ENCODE results near the gene UTS2R. TPM values are rescaled to one million over a fixed set of nuclear protein-coding genes. Genes with fewer than 3 reads are reported as not detected.

Gene UTS2R
- polyA plus RNA-seq (2013) = not detected

- Histone ChIP-seq H3K4me1 (ENCODE audit: control extremely low read depth in 1 of 4, control insufficient read depth in 4 of 4, insufficient read depth in 4 of 4, low read length in 3 of 4) (peaks cover 0 to 33% (median 25%) of the 10 kb centered on the region in 4 experiments), H3K4me3 (ENCODE audit: control insufficient read depth in 1 of 7, extremely low read depth in 1 of 7, insufficient read depth in 4 of 7, low read depth in 2 of 7, low read length in 6 of 7) (peak within 1 kb of the TSS in 5 of 7 experiments; percentile 6 to 64 (median 43)), H3K27ac (ENCODE audit: insufficient read depth in 1 of 2, low read depth in 1 of 2, low read length in 2 of 2, poor library complexity in 1 of 2, severe bottlenecking in 2 of 2) (no peak within 1 kb of the TSS), H3K27me3 (replicated peaks in 2 of 5; ENCODE audit: control insufficient read depth in 4 of 5, insufficient read depth in 5 of 5, low read length in 4 of 5) (peaks cover 10 to 86% (median 38%) of the 10 kb centered on the region in 5 experiments), H3K36me3 (ENCODE audit: control insufficient read depth in 4 of 4, insufficient read depth in 4 of 4, low read length in 3 of 4) (no peaks in the 10 kb centered on the region), H3K9me3 (ENCODE audit: control extremely low read depth in 1 of 5, control insufficient read depth in 4 of 5, insufficient read depth in 2 of 5, low read depth in 1 of 5, low read length in 4 of 5) (no peaks in the 10 kb centered on the region)
- 4% methylated on average over 92 of the region's 109 CpGs for WGBS (ENCODE audit: insufficient coverage)
- ChIA-PET CTCF (interaction anchor here (1.2 to 1.8 kb wide), 3 partner anchors 42 to 135 kb away, joined by 3 to 5 read pairs (median 4); no protein-coding TSS in a partner anchor), POLR2A (interaction anchor here (1.0 to 1.4 kb wide), 2 partner anchors 9 to 28 kb away, joined by 4 read pairs; no protein-coding TSS in a partner anchor)
- peak in 1 of 3 donors; percentile 13 for DNase-seq
Measured at GRCh38 chr17:82371333-82372248, at the start of gene UTS2R. Gene UTS2R, plus strand, starts transcription at chr17:82371765. Its CDS starts 2,560 bp downstream, at chr17:82374325.

- Histone ChIP-seq H3K27ac (ENCODE audit: insufficient read depth in 1 of 2, low read depth in 1 of 2, low read length in 2 of 2, poor library complexity in 1 of 2, severe bottlenecking in 2 of 2) (no peak overlapping the region), H3K9me3 (ENCODE audit: control extremely low read depth in 1 of 5, control insufficient read depth in 4 of 5, insufficient read depth in 2 of 5, low read depth in 1 of 5, low read length in 4 of 5) (peaks cover 0 to 3% (median 0%) of the 10 kb centered on the region in 5 experiments), H3K27me3 (replicated peaks in 2 of 5; ENCODE audit: control insufficient read depth in 4 of 5, insufficient read depth in 5 of 5, low read length in 4 of 5) (no peaks in the 10 kb centered on the region), H3K4me3 (ENCODE audit: control insufficient read depth in 1 of 7, extremely low read depth in 1 of 7, insufficient read depth in 4 of 7, low read depth in 2 of 7, low read length in 6 of 7) (no peak overlapping the region), H3K36me3 (ENCODE audit: control insufficient read depth in 4 of 4, insufficient read depth in 4 of 4, low read length in 3 of 4) (no peaks in the 10 kb centered on the region), H3K4me1 (ENCODE audit: control extremely low read depth in 1 of 4, control insufficient read depth in 4 of 4, insufficient read depth in 4 of 4, low read length in 3 of 4) (peaks cover 0 to 19% (median 10%) of the 10 kb centered on the region in 4 experiments)
- 78% methylated on average over 11 of the region's 21 CpGs for WGBS (ENCODE audit: insufficient coverage)
- DNase-seq = no peak
- POLR2A ChIA-PET = interaction anchor here (1.4 kb wide), 1 partner anchor 21 kb away, joined by 5 read pairs; no protein-coding TSS in a partner anchor
- CTCF ChIA-PET = interaction anchor here (0.8 to 8.2 kb wide), 7 partner anchors 9 to 86 kb away, joined by 3 to 136 read pairs (median 8); no protein-coding TSS in a partner anchor
Measured at GRCh38 chr17:82321947-82322466, 49.6 kb upstream of the UTS2R start.

GRCh38 chr17:82322526-82323453 lies 48.8 kb upstream of the UTS2R start:
- Histone ChIP-seq H3K4me1 (ENCODE audit: control extremely low read depth in 1 of 4, control insufficient read depth in 4 of 4, insufficient read depth in 4 of 4, low read length in 3 of 4) (peaks cover 0 to 11% (median 7%) of the 10 kb centered on the region in 4 experiments), H3K4me3 (ENCODE audit: control insufficient read depth in 1 of 7, extremely low read depth in 1 of 7, insufficient read depth in 4 of 7, low read depth in 2 of 7, low read length in 6 of 7) (no peak overlapping the region), H3K36me3 (ENCODE audit: control insufficient read depth in 4 of 4, insufficient read depth in 4 of 4, low read length in 3 of 4) (no peaks in the 10 kb centered on the region), H3K9me3 (ENCODE audit: control extremely low read depth in 1 of 5, control insufficient read depth in 4 of 5, insufficient read depth in 2 of 5, low read depth in 1 of 5, low read length in 4 of 5) (peaks cover 0 to 3% (median 0%) of the 10 kb centered on the region in 5 experiments), H3K27ac (ENCODE audit: insufficient read depth in 1 of 2, low read depth in 1 of 2, low read length in 2 of 2, poor library complexity in 1 of 2, severe bottlenecking in 2 of 2) (no peak overlapping the region), H3K27me3 (replicated peaks in 2 of 5; ENCODE audit: control insufficient read depth in 4 of 5, insufficient read depth in 5 of 5, low read length in 4 of 5) (no peaks in the 10 kb centered on the region)
- no peak for DNase-seq
- CTCF ChIA-PET = interaction anchor here (0.8 to 8.2 kb wide), 6 partner anchors 8 to 81 kb away, joined by 3 to 136 read pairs (median 6); no protein-coding TSS in a partner anchor
- POLR2A ChIA-PET = no interaction called here
- 94% methylated on average over 24 of the region's 28 CpGs for WGBS (ENCODE audit: insufficient coverage)

- Histone ChIP-seq H3K9me3 (ENCODE audit: control extremely low read depth in 1 of 5, control insufficient read depth in 4 of 5, insufficient read depth in 2 of 5, low read depth in 1 of 5, low read length in 4 of 5) (no peaks in the 10 kb centered on the region), H3K27ac (ENCODE audit: insufficient read depth in 1 of 2, low read depth in 1 of 2, low read length in 2 of 2, poor library complexity in 1 of 2, severe bottlenecking in 2 of 2) (no peak overlapping the region), H3K4me3 (ENCODE audit: control insufficient read depth in 1 of 7, extremely low read depth in 1 of 7, insufficient read depth in 4 of 7, low read depth in 2 of 7, low read length in 6 of 7) (no peak overlapping the region), H3K27me3 (replicated peaks in 2 of 5; ENCODE audit: control insufficient read depth in 4 of 5, insufficient read depth in 5 of 5, low read length in 4 of 5) (no peaks in the 10 kb centered on the region), H3K4me1 (ENCODE audit: control extremely low read depth in 1 of 4, control insufficient read depth in 4 of 4, insufficient read depth in 4 of 4, low read length in 3 of 4) (peaks cover 0 to 11% (median 7%) of the 10 kb centered on the region in 4 experiments), H3K36me3 (ENCODE audit: control insufficient read depth in 4 of 4, insufficient read depth in 4 of 4, low read length in 3 of 4) (no peaks in the 10 kb centered on the region)
- peak in 1 of 3 donors; percentile 45 for DNase-seq
- ChIA-PET POLR2A (no interaction called here), CTCF (interaction anchor here (1.4 to 8.2 kb wide), 4 partner anchors 12 to 82 kb away, joined by 3 to 136 read pairs (median 6); no protein-coding TSS in a partner anchor)
- WGBS (ENCODE audit: insufficient coverage) = 73% methylated on average over 18 of the region's 21 CpGs
Measured at GRCh38 chr17:82323514-82324234, 47.9 kb upstream of the UTS2R start.

- Histone ChIP-seq H3K27me3 (replicated peaks in 2 of 5; ENCODE audit: control insufficient read depth in 4 of 5, insufficient read depth in 5 of 5, low read length in 4 of 5) (no peaks in the 10 kb centered on the region), H3K4me1 (ENCODE audit: control extremely low read depth in 1 of 4, control insufficient read depth in 4 of 4, insufficient read depth in 4 of 4, low read length in 3 of 4) (peaks cover 0 to 11% (median 7%) of the 10 kb centered on the region in 4 experiments), H3K36me3 (ENCODE audit: control insufficient read depth in 4 of 4, insufficient read depth in 4 of 4, low read length in 3 of 4) (no peaks in the 10 kb centered on the region), H3K27ac (ENCODE audit: insufficient read depth in 1 of 2, low read depth in 1 of 2, low read length in 2 of 2, poor library complexity in 1 of 2, severe bottlenecking in 2 of 2) (peak overlapping the region in 1 of 2 experiments; percentile 5), H3K9me3 (ENCODE audit: control extremely low read depth in 1 of 5, control insufficient read depth in 4 of 5, insufficient read depth in 2 of 5, low read depth in 1 of 5, low read length in 4 of 5) (no peaks in the 10 kb centered on the region), H3K4me3 (ENCODE audit: control insufficient read depth in 1 of 7, extremely low read depth in 1 of 7, insufficient read depth in 4 of 7, low read depth in 2 of 7, low read length in 6 of 7) (no peak overlapping the region)
- ChIA-PET POLR2A (interaction anchor here (1.1 kb wide), 1 partner anchor 27 kb away, joined by 5 read pairs; no protein-coding TSS in a partner anchor), CTCF (interaction anchor here (1.5 to 8.2 kb wide), 3 partner anchors 13 to 89 kb away, joined by 4 to 136 read pairs (median 5); no protein-coding TSS in a partner anchor)
- no peak for DNase-seq
- WGBS (ENCODE audit: insufficient coverage) = 90% methylated on average over 13 of the region's 25 CpGs
Measured at GRCh38 chr17:82324566-82325285, 46.8 kb upstream of the UTS2R start.

Measured in common myeloid progenitor, CD34-positive (primary cell).